Stomach (tissue), 9 donors: ENCODE measurements around the gene LTA. TPM values are rescaled to one million over a fixed set of nuclear protein-coding genes. Genes with fewer than 3 reads are reported as not detected.

Source experiments
- DNase-seq, 2 donors: peaks; one replicate each; pipeline versions ENCODE4 v3.0.0 to v3.0.0-alpha.2; 2013 to 2019
- H3K27ac ChIP-seq, 5 donors: fragments of 200-600 bp in 4 of 5; sonication (generic) in 4 of 5; one replicate each; pipeline ENCODE4 v1.5.1; 2013 to 2019; ENCODE audit warnings: mild to moderate bottlenecking in 1 of 5, moderate library complexity in 1 of 5
- H3K27me3 ChIP-seq, 3 donors: fragments of 200-600 bp; sonication (generic); one replicate each; pipeline ENCODE4 v1.5.1; 2017 to 2019; ENCODE audit warnings: mixed run types in 1 of 3
- H3K36me3 ChIP-seq, 4 donors: fragments of 200-600 bp; sonication (generic); 1 replicate in 3 of 4; 2 replicates in 1 of 4; pipeline ENCODE4 v1.5.1; 2016 to 2019
- H3K4me1 ChIP-seq, 4 donors: fragments of 200-600 bp; sonication (generic); one replicate each; pipeline ENCODE4 v1.5.1; 2016 to 2019
- H3K4me3 ChIP-seq, 4 donors: fragments of 200-600 bp; sonication (generic) in 3 of 4; one replicate each; pipeline ENCODE4 v1.5.1; 2016 to 2019; ENCODE audit warnings: mild to moderate bottlenecking in 1 of 4
- H3K9me3 ChIP-seq, 4 donors: fragments of 200-600 bp; sonication (generic); one replicate each; pipeline ENCODE4 v1.5.1; 2016 to 2019
- CTCF ChIP-seq, 7 experiments: fragments of 450-650 bp in 4 of 7; fragments of 200-600 bp in 3 of 7; sonication (generic) in 3 of 7; IDR thresholded peaks; one replicate each; pipeline ENCODE4 v1.5.1; 2016 to 2019; ENCODE audit warnings: antibody characterized with exemption in 7 of 7, control low read depth in 2 of 7, mild to moderate bottlenecking in 1 of 7
- EP300 ChIP-seq: sonication (generic); formaldehyde crosslinking; IDR thresholded peaks from one replicate; pipeline ENCODE4 v1.6.1; 2017; ENCODE audit warnings: antibody characterized with exemption
- POLR2A ChIP-seq, 4 donors: fragments of 450-650 bp; IDR thresholded peaks; one replicate each; pipeline ENCODE4 v1.6.1; 2016; ENCODE audit warnings: antibody characterized with exemption in 4 of 4, control low read depth in 2 of 4, mild to moderate bottlenecking in 1 of 4, moderate library complexity in 1 of 4
- POLR2AphosphoS5 ChIP-seq, 3 donors: sonication (generic); formaldehyde crosslinking; IDR thresholded peaks; one replicate each; pipeline ENCODE4 v1.6.1; 2016; ENCODE audit warnings: antibody characterized with exemption in 3 of 3
- WGBS, 5 donors: extraction: QIAGEN DNeasy Blood & Tissue Kit in 3 of 5; methylation state at CpG; one replicate each; pipeline versions ENCODE4 v1.1.5 to v1.1.7; 2013 to 2018; 5-methylcytosine and 5-hydroxymethylcytosine counted together
- intact Hi-C: fragments of 100-400 bp; cut with DNase I; formaldehyde crosslinking; loops from one replicate; pipeline ENCODE4 v1.15.1; 2023; ENCODE audit warnings: low total_unique reads
- polyA plus RNA-seq, 3 donors: library from polyadenylated mRNA; stranded (reverse); fragments of 200-250 nt; gene quantifications; one replicate each; pipeline ENCODE4 v1.2.3, GENCODE V29; 2013
- total RNA-seq, 5 donors: library from RNA; depleted of rRNA; stranded (reverse); fragments of >200 nt; gene quantifications; one replicate each; pipeline versions ENCODE4 v1.1.0 to v1.2.3, GENCODE V29; 2014 to 2016
- donor health status: healthy with polysubstance abuse.
- donor health status: Bipolar disorder and iron deficiency.
- donor health status: healthy.

The LTA gene
- total and polyA plus RNA-seq, 8 donors: 0.18 TPM; not detected in 7

DNA sequence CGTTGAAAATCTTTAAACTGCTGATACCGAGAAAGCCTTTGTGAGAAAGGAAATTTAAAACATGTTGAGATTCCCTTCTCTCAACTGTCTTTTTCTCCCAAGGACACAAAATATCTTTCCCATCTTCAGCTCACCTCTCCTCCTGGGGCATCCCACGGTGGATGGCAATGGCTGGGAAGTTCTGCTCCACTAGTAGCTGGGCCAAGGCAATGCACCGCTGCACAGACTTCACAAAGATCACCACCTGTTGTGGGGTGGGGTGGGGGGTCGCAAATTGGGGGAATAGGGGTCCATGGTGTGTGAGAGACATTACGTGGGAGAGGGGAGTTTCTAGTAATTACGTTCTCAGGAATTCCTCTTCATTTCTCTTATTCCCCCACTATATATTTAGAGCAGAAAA lies 40.9 kb upstream of the LTA start:
- DNase-seq: no peak
- Histone ChIP-seq H3K27ac (no peak overlapping the region), H3K4me3 (no peak overlapping the region), H3K27me3 (no peaks in the 10 kb centered on the region), H3K36me3 (peaks cover 64 to 70% (median 68%) of the 10 kb centered on the region in 4 donors), H3K4me1 (peaks cover 0 to 12% (median 8%) of the 10 kb centered on the region in 4 donors), H3K9me3 (no peaks in the 10 kb centered on the region)
- TF ChIP-seq EP300 (no peak), CTCF (IDR thresholded peaks at IDR 0.05) (no peak), POLR2A (IDR thresholded peaks at IDR 0.05) (no peak), POLR2AphosphoS5 (IDR thresholded peaks at IDR 0.05) (no peak)
- intact Hi-C loops: no loop called here
- 88 to 94% (median 92%) methylated on average over 7 of the region's 7 CpGs for WGBS, 5 donors

- H3K27ac ChIP-seq: no peak overlapping the region
- 67 to 70% (median 70%) methylated on average over 9 of the region's 9 CpGs for WGBS, 5 donors
Observed at GRCh38 chr6:31531771-31532643, 40.1 kb upstream of the LTA start.

DNA sequence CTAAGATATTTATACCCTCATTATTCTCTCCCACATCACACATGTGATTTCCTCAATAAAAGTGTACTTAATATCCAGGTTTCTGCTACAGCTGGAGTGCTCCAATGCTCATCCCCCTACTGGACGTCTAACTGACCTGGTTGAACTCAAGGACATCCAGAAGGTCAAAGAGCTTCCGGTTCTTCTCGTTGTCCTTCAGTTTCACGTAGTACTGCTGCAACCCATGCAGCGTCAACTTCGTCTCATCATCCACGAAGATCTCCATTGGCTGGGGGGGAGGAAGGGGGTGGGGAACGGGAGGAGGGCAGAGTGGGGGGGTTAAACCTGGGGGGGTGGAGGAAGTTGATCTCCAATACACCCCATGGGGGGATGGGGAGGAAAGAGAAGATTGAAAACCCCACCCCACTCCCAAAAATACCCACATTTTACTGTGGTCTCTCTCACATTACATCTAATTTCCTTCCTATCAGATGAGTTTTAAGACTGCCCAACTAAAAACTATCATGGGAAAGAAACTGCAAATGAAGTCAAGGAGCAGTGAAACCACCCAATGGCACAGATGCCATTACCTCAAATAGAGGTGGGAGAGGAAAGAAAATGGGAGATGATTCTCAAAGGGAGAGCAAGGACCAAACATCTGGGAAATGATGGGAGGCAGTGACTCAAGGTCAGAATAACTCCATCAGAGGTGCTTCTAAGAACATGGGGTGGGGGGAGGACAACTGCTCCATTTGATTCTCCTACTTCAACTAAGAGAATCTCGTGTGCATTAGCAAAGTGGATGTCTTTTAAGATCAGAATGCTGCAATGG lies 39.2 kb upstream of the LTA start:
- intact Hi-C loops: no loop called here
- no peak for TF ChIP-seq EP300
- TF ChIP-seq POLR2AphosphoS5 (IDR thresholded peaks at IDR 0.05): no peak
- TF ChIP-seq POLR2A (IDR thresholded peaks at IDR 0.05): no peak
- no peak for TF ChIP-seq CTCF (IDR thresholded peaks at IDR 0.05)
- no peak overlapping the region for H3K27ac ChIP-seq
- H3K4me1 ChIP-seq: peaks cover 0 to 29% (median 16%) of the 10 kb centered on the region in 4 donors
- H3K4me3 ChIP-seq: no peak overlapping the region
- H3K9me3 ChIP-seq: no peaks in the 10 kb centered on the region
- WGBS, 5 donors: 57 to 68% (median 63%) methylated on average over 9 of the region's 9 CpGs
- H3K27me3 ChIP-seq: no peaks in the 10 kb centered on the region
- peaks cover 81 to 87% (median 85%) of the 10 kb centered on the region in 4 donors for H3K36me3 ChIP-seq
- DNase-seq: no peak

More at GRCh38 chr6:31531771-31532643, 40.1 kb upstream of the LTA start:
- peaks cover 0 to 20% (median 11%) of the 10 kb centered on the region in 4 donors for H3K4me1 ChIP-seq
- no peak for DNase-seq
- H3K4me3 ChIP-seq: no peak overlapping the region
- TF ChIP-seq POLR2AphosphoS5 (IDR thresholded peaks at IDR 0.05) (no peak), EP300 (no peak), CTCF (IDR thresholded peaks at IDR 0.05) (no peak), POLR2A (IDR thresholded peaks at IDR 0.05) (no peak)
- no peaks in the 10 kb centered on the region for H3K27me3 ChIP-seq
- intact Hi-C loops: no loop called here
- no peaks in the 10 kb centered on the region for H3K9me3 ChIP-seq
- peaks cover 72 to 78% (median 77%) of the 10 kb centered on the region in 4 donors for H3K36me3 ChIP-seq

DNA sequence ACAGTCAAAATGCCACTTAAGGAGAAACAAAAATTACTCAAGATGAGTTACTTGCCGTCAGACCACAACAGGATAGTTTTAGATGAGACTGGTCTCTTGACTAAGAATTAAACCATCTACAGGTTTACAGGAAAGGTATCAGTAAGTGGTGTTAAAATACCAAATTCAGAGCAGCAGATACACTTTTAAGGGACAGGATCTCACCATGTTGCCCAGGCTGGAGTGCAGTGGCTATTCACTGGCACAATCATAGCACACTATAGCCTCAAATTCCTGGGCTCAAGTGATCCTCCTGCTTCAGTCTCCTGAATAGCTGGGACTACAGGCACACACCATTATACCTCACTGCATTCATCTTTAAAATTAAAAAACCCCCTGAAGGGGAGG lies 38.6 kb upstream of the LTA start:
- intact Hi-C loops: no loop called here
- no peak for DNase-seq
- no peak overlapping the region for H3K27ac ChIP-seq
- peaks cover under 1 to 35% (median 21%) of the 10 kb centered on the region in 4 donors for H3K4me1 ChIP-seq
- no peaks in the 10 kb centered on the region for H3K27me3 ChIP-seq
- H3K36me3 ChIP-seq: peaks cover 87 to 93% (median 91%) of the 10 kb centered on the region in 4 donors
- TF ChIP-seq POLR2AphosphoS5 (IDR thresholded peaks at IDR 0.05) (no peak), CTCF (IDR thresholded peaks at IDR 0.05) (no peak), POLR2A (IDR thresholded peaks at IDR 0.05) (no peak), EP300 (no peak)
- WGBS, 5 donors: 74 to 100% (median 82%) methylated on average over 1 of the region's 1 CpG
- no peak overlapping the region for H3K4me3 ChIP-seq
- H3K9me3 ChIP-seq: no peaks in the 10 kb centered on the region
